T-helper 1 cell (primary cell): ENCODE measurements around the gene ENO1.
A peak's percentile ranks its signal among the peaks of the same experiment; 100 is the strongest.
"Not testable (repeated sequence)": the region's sequence is repeated elsewhere in the genome, so short reads cannot be mapped to it uniquely, and the experiment has no call there.

Source experiments
- DNase-seq, 5 donors: peaks; one replicate each; pipeline ENCODE4 v3.0.0-alpha.2; 2012 to 2020

Gene ENO1

DNA sequence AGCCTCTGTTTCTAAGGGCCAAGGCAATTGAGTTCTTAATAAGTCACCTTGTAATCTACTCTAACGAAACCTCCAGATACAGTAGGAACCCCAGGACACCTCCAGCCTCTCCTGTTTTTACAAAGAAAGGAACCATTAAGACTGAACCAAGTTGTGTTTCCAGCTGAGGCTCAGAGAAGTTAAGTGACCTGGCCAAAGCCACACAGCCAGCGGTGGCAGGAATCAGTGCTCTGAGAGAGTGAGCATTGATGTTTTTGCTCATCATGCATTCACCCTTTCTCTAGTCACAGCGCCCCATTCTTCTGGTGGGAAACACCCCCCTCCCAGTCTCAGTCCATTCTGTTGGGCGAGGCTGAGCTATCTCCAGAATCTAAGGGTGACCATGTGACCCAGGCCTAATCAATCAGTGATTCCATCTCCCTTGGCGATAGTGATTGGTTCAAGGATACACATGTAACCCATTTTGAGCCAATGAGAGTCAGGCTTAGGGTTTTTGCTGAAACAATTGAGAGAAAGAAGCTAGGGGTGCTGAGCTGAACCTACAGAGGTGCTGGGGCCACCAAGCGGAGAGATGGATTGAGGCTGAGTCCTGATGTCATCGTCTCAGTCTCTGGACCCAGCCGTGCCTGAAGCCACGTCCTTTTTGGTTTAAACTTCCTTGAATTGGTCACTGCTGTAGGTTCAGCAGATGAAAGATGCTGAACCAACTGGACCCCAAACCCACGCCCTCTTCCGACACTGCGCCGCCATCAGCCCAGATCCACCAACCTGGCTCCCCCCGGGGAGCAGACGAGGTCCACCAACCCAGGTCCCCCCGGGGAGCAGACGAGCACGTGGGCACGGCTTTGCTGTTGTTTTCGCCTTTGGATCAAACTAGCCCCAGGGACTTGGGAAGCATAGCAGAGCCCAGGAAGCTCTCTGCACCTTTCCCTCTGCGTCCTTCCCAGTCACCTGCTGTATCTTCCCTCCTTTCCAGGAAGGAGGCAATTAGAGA, 33.1 kb downstream of the ENO1 start:
- DNase-seq, result no peak

DNA sequence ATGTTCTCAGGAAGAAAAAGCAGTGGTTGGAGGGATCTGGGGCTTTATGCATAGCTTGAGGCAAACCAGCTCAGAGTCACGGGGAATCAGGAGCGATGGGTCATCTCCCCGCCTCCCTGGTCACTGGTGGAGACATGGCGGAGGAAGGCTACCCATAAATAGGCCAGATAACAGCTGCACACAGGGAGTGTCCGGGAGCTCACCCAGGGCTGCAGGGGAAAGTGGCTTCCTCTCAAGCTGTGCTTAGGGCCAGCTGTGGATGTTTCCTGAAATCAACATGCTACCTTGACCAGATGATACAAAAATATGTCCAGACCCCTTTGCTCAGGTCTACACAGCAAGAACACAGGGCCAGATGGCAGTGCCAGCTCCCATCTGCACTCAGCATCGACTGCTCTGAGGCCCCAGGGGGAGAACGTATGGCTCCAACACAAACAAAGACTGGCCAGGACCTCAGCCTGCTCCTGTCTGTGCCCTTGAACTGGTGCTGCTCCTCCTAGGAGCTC, 33.9 kb downstream of the ENO1 start:
- DNase-seq, result no peak

DNA sequence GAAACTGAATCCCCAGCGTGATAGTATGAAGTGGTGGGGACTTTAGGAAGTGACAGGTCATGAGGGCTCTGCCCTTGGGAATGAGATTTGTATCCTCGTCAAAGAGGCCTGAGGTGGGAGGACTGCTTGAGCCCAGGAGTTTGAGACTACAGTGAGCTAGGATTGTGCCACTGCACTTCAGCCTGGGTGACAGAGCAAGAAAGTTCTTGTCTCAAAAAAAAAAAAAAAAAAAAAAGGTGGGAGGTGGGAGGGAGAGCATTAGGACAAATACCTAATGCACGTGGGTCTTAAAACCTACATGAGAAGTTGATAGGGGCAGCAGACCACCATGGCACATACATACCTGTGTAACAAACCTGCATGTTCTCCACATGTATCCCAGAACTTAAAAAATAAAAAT, 37.1 kb downstream of the ENO1 start:
- DNase-seq, result no peak

DNA sequence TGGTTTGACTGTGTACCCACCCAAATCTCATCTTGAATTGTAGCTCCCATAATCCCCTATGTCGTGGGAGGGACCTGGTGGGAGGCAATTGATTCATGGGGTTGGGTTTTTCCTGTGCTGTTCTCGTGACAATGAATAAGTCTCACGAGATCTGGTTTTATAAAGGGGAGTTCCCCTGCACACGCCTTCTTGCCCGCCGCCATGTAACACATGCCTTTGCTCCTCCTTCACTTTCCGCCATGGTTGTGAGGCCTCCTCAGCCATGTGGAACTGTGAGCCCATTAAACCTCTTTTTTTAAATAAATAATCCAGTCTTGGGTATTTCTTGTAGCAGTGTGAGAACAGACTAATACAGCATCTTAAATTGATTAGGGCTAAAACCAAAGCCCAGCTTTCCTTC, 38.5 kb downstream of the ENO1 start:
- no peak for DNase-seq

DNA sequence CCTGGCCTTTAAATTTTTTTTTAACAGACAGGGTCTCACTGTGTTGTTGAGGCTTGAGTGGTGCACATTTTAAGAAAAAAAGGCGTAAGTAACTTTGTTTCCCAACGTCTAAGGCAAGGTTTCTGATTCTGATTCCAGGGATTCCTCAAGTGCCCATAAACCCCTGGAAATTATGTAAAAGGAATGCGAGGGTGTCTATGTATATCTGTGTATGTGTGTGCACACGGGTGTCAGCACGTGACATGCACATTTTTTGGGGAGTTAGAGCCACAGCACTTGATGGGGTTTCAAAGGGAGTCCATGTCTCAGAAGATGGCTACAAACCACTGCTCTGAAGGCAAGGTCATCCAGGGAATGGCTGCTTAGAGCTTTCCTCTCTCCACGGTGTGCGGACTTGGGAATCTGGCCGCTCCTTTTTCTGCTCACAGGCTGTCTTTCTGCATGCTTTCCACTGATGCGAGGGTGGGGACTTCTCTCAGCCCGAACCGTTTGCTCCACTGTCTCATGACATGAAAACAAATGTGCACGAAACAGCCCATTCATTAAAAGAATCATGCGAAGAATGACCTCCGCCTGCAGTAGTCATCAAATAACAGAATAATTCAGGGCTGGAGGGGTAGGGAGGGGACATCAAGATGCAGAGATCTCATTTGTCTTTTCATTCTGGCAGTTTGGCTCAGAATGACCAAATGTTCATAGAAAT, 42.4 kb downstream of the ENO1 start:
- no peak for DNase-seq

DNA sequence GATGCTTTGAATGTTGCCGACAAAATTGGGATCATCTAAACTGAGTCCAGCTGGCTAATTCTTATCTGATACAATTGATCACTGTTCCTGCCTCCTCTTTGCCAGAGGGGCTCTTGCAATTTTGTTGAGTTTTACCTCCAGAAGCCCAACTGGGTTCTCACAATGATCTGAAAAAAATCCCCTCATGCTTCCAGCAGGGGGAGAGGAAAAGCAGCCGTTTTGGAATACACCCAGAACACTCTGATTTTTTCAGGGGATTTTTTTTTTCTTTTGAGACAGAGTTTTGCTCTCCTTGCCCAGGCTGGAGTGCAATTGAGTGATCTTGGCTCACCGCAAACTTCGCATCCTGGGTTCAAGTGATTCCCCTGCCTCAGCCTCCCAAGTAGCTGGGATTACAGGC, 47.1 kb downstream of the ENO1 start:
- no peak for DNase-seq

DNA sequence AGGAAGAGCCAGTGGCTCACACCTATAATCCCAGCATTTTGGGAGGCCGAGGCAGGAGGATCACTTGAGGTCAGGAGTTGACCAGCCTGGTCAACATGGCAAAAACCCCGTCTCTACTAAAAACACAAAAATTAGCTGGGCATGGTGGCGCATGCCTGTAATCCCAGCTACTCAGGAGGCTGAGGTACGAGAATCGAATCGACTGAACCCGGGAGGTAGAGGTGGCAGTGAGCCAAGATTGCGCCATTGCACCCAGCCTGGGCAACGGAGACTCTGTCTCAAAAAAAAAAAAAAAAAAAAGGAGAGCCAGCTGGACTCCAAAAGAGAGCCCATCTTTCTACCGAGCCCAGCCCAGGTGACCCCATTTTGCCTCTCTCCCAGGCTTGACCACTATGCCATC, 47.8 kb downstream of the ENO1 start:
- not testable (repeated sequence) for DNase-seq

DNA sequence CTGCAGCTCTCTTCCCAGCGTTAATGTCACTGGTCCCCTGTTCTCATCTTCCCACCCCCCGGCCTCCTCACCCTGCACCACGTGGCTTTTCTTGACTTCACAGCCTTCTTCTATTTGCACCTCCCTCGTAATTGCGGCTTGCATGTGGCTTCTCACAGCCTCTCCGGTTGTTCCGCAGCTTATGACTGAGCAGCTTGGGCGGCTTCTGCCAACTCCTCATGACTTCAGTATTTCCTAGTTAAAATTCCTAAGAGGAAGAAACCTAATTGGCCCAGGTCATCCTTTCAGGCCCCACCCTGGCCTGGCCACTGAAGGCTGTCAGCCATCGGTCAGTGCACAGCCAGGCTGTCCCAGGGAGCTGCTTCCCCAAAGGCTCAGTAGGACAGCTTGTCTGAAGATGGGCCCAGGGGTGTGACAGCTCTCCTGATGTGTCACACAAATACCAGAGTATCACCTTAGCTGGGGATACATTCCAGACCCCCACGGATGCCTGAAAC, 52.5 kb downstream of the ENO1 start:
- no peak for DNase-seq

DNA sequence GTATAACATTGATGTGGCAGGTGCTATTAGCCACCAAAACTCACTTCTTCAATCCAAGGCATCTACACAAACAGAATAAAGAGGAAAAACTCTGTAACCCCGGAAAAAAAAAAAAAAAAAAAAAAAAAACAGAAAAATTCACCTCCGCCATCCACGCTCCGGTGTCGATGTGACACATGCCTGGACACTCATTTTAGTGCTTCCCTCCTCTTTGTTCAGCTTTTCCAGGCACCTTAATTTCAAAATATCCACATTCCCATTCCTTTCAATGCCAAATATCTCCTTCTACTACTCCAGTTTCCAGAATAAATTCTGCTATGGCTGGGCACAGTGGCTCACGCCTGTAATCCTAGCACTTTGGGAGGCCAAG, 55.2 kb downstream of the ENO1 start:
- DNase-seq, result no peak

DNA sequence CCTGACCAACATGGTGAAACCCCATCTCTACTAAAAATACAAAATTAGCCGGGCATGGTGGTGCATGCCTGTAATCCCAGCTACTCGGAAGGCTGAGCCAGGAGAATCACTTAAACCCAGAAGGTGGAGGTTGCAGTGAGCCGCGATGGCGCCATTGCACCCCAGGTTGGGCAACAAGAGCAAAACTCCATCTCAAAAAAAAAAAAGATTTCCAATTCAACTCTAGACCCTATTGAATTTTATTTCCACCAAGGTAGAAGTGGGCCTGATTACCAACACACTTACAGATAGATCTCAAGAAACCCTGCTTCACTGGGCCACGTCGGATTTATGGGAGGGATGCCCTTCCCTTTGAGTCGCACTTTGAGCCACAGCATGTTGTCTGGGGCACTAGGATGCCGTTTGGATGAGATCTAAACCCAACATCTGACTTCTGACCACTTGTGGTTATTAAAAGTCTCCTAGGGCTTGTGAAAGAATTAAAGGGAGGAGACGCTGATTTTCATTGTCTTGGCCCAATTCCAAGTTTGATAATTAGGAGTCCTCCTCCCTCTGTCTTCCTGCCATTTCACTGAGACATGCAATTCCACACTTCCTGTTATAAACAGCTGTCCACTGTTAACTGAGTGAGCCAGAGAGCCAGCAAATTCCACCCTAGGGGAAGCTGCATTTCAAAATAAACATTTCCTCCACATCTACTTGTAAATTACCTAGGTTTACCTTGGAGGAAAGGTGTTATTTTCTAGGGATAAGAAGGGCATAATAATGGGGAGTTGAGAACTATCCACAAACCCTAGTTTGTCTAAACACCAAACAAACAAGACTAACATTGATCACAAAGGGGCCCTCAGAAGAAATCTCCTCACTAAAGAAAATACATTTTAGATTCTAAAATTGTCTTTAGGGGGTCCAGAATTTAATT, 55.9 kb downstream of the ENO1 start:
- no peak for DNase-seq

DNA sequence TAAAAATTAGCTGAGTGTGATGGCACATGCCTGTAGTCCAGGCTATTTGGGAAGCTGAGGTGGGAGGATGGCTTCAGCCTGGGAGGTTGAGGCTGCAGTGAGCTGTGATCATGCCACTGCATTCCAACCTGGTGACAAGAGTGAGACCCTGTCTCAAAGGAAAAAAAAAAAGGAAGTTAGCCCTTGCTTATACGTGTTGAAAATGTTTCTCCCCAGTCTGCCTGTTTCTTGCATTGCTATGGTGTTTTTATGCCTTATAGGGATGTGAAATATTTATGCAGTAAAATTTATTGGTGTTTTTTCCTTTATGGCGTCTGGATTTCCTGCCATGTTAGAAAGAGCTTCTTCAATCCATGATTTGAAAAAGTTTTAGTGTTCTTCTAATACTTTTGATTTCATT, 57.4 kb downstream of the ENO1 start:
- no peak for DNase-seq

DNA sequence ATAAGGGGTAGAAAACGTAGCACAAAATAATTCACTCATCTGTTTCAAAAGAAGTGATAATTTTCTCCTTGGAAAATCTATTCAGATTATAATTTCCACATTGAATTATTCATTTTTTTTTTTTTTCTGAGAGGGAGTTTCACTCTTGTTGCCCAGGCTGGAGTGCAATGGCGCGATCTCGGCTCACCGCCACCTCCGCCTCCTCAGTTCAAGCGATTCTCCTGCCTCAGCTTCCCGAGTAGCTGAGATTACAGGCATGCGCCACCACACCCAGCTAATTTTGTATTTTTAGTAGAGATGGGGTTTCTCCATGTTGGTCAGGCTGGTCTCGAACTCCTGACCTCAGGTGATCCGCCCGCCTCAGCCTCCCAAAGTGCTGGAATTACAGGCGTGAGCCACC, 59.7 kb downstream of the ENO1 start:
- not testable (repeated sequence) for DNase-seq

DNA sequence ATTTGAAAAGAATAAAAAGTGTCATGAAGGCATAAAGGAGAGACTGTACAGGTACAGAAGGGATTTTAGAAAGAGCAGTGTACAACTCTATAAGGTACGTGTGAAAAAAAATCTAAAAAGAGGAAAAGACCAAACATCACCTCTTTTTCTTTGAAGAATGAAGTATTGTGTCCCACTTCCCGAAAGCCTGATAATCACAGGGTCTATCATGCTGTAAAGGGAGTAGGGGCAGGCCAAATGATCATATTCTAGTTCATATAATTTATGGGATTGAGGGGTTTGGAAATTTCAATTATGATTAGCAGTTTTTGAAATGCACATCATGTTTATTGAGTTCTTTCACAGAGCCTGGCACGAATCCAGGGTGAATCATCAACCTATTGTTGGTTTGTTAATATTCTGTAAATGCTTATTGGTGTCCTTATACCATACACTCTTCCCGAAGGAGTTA, 60.1 kb downstream of the ENO1 start:
- DNase-seq, result no peak

DNA sequence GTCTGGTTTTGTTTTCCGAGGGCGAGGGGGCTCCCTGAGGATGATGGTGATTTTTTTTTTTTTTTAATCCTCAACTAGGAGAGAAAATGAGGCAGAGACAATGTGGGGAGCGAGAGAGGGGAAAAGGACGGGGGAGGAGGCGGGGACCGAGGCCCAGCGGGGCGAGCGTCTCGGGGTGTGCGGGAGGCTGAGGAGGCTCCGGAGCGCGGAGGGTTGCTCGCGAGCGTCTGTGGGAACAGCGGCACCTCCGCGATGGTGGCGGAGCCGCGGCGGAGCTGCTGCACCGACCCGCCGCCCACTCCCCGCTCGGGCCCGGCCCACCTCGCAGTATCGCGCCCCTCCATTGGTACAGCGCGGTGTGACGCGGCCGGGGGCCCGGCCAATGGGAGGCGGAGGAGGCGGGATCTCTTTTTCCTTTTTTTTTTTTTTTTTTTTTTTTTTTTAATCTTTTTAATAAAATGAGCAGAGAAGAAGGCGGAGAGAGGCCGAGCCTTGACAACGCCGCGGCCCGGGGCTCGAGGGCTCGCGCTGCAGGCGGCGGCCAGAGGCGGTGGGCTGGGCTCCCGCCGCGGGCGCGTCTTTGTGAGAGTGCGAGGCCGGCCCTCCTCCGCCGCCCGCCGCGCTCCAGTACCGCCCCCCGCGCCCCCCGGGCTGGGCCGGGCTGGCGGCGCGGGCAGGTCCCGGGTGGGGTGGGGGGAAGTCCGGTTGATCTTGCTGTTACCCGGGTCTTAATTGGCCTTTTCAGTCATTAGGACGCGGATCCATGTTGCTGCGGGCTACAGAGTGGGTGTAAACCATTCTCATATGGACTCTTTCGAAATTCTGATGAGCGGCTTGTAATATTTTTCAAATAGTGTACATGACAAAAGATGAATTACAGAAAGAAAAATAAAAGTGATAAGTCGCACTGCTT, 60.8 kb downstream of the ENO1 start, which contains the start of gene RERE:
TSS of gene RERE (minus strand) at position 229 of the 913 bp plus-strand sequence.
- peak; percentile 92 to 96 (median 94) for DNase-seq

DNA sequence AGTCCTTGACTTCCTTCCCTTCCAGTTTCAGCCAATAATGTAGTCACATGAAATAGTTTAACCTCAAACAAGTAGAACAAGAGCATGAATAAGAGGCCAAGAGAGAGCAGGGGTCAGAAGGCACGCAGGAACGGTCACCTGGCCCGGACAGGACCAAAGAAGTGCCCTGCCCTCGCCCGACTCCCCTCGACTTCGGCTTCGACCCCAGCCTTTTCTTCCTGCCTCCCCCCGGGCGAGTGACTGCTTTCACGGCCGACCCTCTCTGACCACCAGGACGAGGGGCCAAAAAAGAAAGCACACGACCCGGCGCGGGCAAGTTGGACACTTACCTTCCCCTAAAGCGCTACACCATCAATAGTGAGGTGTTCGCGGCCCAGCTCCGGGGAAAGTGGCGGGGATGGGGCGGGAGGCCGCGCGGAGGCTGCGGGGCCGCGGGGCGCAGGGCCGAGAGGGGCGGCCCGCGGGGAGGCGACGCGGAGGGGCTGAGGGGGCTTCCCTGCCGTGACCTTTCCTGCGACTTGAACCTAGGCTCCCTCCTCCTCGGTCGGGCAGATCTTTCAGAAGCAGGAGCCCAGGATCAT, 61.6 kb downstream of the ENO1 start:
- peak in 4 of 5 donors; percentile 5 to 13 (median 9) for DNase-seq

DNA sequence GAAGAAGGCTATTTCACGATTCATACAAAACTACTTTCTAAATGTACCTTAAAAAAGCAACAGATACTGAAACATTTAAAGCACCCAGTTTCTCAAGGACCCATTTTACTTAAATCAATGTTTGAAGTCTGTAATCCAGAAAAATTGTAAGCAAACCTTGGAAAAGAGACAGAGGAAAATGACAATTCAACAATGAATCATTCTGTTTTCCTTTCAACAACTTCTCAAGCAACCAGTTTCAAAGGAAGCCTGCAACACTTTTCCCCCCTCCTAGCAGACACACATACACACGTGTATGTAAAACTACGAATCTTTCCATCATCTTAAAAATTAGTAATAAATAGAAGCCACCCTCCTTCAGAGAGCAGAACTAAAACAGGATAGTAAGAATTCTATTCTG, 62.2 kb downstream of the ENO1 start:
- no peak for DNase-seq

DNA sequence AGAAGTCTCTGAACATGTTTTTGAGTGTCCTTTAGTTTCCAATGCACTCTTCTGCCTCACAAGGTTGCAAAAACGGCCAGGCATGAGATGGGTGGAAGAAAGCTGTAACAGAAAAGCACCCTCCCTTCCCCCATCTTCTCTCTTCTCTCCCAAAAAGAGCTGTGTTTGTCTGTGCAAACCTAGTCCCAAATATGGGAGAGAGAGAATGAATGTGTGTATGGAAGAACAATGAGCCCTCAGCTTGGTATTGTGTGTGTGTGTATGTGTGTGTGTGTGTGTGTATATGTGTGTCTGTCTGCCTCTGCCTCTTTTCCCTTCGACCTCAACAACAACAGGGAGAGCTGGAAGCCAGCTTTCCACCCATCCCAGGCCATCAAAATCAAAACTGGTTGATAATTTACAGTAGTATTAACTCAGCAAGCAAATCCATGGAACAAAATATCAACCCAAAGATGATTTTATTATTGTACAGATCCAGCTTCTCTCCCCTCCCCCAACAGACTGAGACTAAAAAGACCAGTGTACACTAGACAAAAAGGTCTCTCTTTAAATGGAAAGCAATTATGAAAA, 62.8 kb downstream of the ENO1 start:
- no peak for DNase-seq

DNA sequence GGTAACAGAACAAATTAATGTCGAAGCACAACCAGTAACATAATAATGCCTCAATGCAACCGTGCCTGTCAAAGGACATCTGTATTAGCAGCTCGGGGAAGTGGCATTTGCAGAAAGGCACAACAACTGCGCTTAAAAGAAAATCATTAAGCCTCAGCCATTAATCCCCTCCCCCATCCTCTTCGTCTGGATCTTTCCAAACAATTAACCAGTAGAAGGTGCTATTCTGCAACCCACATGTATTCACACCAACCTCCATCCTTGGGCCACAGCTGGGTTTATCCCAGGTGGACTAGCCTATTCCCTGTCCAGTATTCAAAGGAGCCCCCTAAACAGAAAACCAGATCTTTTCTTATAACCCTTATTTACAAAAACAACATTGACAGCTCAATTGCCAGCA, 63.6 kb downstream of the ENO1 start:
- DNase-seq, result no peak

DNA sequence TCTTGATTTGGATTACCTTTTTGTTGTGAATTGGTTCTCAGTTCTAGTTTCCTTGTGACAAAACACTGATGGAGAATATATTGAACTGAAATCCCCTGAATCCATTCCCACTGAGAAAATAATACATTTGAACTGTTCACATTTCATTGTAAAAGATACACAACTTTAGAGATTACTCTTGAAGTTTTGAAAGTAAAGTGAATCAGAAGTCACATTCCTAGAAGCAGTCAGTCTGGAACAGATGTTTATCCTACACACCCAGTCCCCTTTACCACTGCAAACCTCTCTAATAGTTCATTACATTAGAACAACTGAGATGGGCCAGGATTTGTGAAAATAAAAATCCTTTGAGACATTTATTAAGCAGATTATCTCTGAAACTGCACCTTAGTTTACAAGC, 64.5 kb downstream of the ENO1 start:
- no peak for DNase-seq

DNA sequence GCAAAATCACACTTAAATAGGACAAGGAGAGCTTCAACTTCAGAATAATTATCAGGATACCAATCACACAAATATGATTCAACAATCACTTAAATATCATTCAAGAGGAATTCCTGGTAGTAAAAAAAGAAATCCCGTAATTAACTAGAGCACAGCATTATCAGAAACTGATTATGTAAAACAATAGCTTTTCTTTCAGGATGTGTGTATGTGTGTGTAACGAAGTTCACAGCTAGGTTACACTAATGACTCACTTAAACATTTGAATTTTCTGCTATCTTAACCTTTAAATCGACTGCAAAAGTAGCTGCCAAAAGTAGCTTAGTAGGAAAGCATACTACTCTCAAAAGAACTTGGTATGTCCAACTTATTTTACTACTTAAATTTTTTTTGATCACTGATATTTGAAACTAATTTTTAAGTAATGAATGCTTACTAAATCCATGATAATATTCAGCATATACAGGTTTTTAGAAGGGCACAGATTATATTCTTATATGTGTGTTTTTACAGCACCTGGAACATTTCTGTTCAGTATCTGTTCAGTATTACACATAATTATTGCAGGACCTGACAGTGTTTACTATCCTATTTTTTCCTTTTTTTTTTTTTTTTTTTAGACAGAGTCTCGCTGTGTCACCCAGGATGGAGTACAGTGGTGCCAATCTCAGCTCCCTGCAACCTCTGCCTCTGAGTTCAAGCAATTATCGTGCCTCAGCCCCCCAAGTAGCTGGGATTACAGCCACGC, 65.3 kb downstream of the ENO1 start:
- no peak for DNase-seq
